ENCODE data around the gene RCCD1.

- TF ChIP-seq CTCF (conservative IDR thresholded peaks at IDR 0.05; ENCODE audit: low read depth, low read length) (no peak), EZH2 (IDR thresholded peaks at IDR 0.05; ENCODE audit: borderline replicate concordance, low read depth, low read length, poor library complexity, severe bottlenecking) (no peak)
These were observed 23.7 kb upstream of the RCCD1 start for GRCh38 chr15:90930861-90931574.

Measured in A673 (cell line).